HUES6 (cell line): ENCODE data around the gene PLA2G2F.

ENCODE experiments used
- H3K27ac ChIP-seq: 2 replicates; pipeline ENCODE4 v1.7.0; 2013; ENCODE audit warnings: low read depth, mild to moderate bottlenecking, low read length, inconsistent platforms
- H3K27me3 ChIP-seq: 2 replicates; pipeline ENCODE4 v1.6.1; 2013; ENCODE audit warnings: low read length; ENCODE audit not compliant: control insufficient read depth, insufficient read depth
- H3K36me3 ChIP-seq: 2 replicates; pipeline ENCODE4 v1.6.1; 2013; ENCODE audit warnings: low read length; ENCODE audit not compliant: control insufficient read depth, insufficient read depth
- H3K4me1 ChIP-seq: 2 replicates; pipeline ENCODE4 v1.6.1; 2013; ENCODE audit warnings: low read length; ENCODE audit not compliant: control insufficient read depth, insufficient read depth
- H3K4me3 ChIP-seq: 2 replicates; pipeline ENCODE4 v1.5.1; 2013; ENCODE audit warnings: low read depth, low read length
- H3K9ac ChIP-seq: one replicate; pipeline ENCODE4 v1.6.1; 2013; ENCODE audit warnings: mild to moderate bottlenecking, low read length
- H3K9me3 ChIP-seq: 2 replicates; pipeline ENCODE4 v1.6.1; 2013; ENCODE audit warnings: low read depth, low read length; ENCODE audit not compliant: control insufficient read depth, insufficient read depth

The PLA2G2F gene, protein sequence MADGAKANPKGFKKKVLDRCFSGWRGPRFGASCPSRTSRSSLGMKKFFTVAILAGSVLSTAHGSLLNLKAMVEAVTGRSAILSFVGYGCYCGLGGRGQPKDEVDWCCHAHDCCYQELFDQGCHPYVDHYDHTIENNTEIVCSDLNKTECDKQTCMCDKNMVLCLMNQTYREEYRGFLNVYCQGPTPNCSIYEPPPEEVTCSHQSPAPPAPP

GRCh38 chr1:20138961-20139550 lies at the start of gene PLA2G2F:
Gene PLA2G2F, plus strand, starts transcription at chr1:20139323. Its CDS starts 105 bp downstream, at chr1:20139428.
- Histone ChIP-seq H3K4me3 (no peak within 1 kb of the TSS), H3K36me3 (no peaks in the 10 kb centered on the region), H3K4me1 (no peaks in the 10 kb centered on the region), H3K27me3 (no peaks in the 10 kb centered on the region), H3K9ac (no peak within 1 kb of the TSS), H3K9me3 (peaks cover 5% of the 10 kb centered on the region; the same call in 1 of the 2 replicates), H3K27ac (no peak within 1 kb of the TSS)

DNA sequence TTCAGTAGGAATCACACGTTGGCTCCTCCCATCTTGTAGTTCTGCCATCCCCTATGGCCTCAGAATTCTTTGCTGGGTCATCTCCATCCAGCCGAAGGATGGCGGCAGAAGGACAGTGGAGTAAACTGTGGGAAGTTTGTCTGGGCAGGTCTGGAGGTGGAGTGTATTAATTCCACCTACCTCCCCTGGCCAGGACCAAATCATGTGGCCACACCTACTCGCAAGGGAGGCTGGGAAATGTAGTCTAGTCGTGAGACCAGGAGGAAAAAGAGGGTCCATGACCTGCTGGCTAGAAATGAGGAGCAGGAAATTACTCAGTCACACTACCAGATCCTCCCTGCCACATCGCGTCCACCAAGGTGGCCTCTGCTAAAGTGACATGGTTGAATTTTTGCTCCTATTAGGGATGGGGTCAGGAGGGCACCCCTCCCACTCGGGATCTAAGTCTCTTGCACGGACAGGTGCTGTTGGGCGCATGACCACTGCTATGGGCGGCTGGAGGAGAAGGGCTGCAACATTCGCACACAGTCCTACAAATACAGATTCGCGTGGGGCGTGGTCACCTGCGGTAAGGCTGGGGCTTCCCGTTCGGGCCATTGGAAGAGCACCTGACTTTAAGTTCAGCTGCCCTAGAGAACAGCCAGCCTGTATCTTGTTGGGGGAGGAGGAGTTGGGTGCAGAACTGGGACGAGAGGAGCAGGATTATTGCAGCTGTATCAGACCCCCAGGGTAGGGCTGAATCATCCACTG lies 49.6 kb upstream of the PLA2G2F start:
- Histone ChIP-seq H3K36me3 (no peaks in the 10 kb centered on the region), H3K9ac (no peak overlapping the region), H3K4me1 (no peaks in the 10 kb centered on the region), H3K9me3 (peaks cover 31% of the 10 kb centered on the region), H3K27me3 (no peaks in the 10 kb centered on the region), H3K27ac (no peak overlapping the region), H3K4me3 (no peak overlapping the region)

DNA sequence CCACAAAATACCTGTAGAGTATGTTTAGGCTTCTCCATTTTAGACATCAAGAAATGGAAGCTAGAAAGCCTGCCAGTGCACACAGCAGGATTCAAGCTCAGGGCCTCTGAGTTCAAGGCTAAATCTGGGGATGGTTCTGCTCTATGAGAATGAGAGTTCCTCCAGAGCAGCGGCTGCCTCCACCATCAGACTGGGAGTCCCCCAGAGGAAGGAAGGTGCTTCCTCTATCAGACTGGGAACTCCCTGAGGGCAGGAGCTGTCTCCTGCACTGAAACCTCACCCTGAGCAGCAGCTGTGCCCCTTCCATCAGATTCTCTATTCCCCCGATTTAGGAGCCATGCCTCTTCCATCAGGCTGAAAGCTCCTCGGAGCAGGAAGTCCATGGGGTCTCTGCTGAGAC lies 49.0 kb upstream of the PLA2G2F start:
- Histone ChIP-seq H3K9ac (no peak overlapping the region), H3K36me3 (no peaks in the 10 kb centered on the region), H3K4me3 (no peak overlapping the region), H3K27ac (no peak overlapping the region), H3K4me1 (no peaks in the 10 kb centered on the region), H3K9me3 (peaks cover 38% of the 10 kb centered on the region), H3K27me3 (no peaks in the 10 kb centered on the region)

- no peak overlapping the region for H3K27ac ChIP-seq
- peaks cover 43% of the 10 kb centered on the region for H3K9me3 ChIP-seq
- no peak overlapping the region for H3K9ac ChIP-seq
- no peaks in the 10 kb centered on the region for H3K27me3 ChIP-seq
- H3K4me1 ChIP-seq, result no peaks in the 10 kb centered on the region
- no peaks in the 10 kb centered on the region for H3K36me3 ChIP-seq
- H3K4me3 ChIP-seq, result no peak overlapping the region
Observed at GRCh38 chr1:20090641-20091040, 48.5 kb upstream of the PLA2G2F start.

DNA sequence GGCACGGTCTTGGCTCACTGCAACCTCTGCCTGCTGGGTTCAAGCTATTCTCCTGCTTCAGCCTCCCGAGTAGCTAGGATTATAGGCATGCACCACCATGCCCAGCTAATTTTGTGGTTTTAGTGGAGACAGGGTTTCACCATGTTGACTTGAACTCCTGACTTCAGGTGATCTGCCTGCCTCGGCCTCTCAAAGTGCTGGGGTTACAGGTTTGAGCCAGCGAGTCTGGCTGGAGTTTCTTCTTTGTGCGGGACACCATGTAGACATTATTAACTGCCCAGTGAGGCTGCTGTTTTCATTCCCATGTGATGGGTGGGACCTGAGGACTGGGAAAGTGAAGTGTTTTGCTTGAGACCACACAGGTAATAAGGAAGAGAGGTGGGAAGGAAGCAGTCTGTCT lies 45.8 kb upstream of the PLA2G2F start:
- Histone ChIP-seq H3K36me3 (no peaks in the 10 kb centered on the region), H3K27ac (no peak overlapping the region), H3K4me3 (no peak overlapping the region), H3K27me3 (no peaks in the 10 kb centered on the region), H3K9ac (no peak overlapping the region), H3K4me1 (no peaks in the 10 kb centered on the region), H3K9me3 (peaks cover 69% of the 10 kb centered on the region)

DNA sequence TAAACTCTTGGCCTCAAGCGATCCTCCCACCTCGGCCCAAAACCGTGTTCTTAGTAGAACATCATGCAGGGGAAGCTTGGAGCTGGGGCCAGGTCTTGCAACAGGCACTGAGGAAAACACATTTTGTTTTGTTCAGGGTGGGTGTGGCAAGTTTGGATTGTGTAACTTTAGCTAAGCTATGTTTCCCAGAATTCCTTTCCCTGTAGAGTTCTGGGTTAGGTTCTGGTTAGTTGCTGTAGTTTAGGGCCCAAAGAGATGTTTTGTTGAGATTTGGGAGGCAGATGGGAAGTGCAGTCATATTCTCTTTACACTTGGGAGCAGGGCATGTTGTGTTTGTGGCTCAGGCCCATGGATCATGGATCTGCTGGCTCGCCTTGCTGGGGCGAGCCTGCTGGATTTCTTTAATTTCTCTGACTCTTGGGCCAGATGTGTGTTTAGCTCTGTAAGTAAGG lies 45.2 kb upstream of the PLA2G2F start:
- H3K4me3 ChIP-seq, result no peak overlapping the region
- no peak overlapping the region for H3K9ac ChIP-seq
- no peak overlapping the region for H3K27ac ChIP-seq
- H3K36me3 ChIP-seq, result no peaks in the 10 kb centered on the region
- H3K4me1 ChIP-seq, result no peaks in the 10 kb centered on the region
- peaks cover 76% of the 10 kb centered on the region for H3K9me3 ChIP-seq
- no peaks in the 10 kb centered on the region for H3K27me3 ChIP-seq

GRCh38 chr1:20095564-20096434 lies 43.3 kb upstream of the PLA2G2F start:
- Histone ChIP-seq H3K36me3 (no peaks in the 10 kb centered on the region), H3K9me3 (peaks cover 70% of the 10 kb centered on the region), H3K27me3 (no peaks in the 10 kb centered on the region), H3K4me1 (no peaks in the 10 kb centered on the region), H3K4me3 (no peak overlapping the region), H3K9ac (no peak overlapping the region), H3K27ac (no peak overlapping the region)

DNA sequence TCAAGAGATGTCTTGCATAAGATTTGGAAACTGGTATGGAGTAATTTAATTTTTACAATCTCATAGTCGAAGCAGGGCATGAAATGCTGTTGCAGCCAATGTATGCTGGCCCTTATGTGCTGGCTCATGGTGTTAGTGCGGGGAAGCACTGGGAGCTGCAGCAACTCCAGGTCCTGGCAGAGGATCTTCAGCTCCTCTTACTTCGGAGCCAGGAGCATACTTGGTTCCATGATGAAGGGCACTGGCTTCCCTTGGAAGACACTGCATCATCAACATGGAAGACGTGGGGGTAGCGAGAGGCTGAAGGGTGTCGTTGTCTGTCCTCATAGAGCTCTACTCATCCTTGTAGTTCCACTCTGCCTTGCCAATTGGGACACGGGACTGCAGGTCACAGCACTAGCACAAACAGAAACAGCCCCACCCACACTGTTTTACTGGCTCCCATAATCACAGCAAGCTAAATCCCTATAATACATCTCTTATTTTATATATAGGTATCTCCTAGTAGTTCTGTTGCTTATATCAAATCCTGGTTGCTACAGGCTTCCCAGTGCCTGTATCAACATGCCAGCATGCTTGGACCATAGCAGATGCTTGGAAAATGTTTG lies 42.2 kb upstream of the PLA2G2F start:
- no peak overlapping the region for H3K27ac ChIP-seq

GRCh38 chr1:20099533-20099932 lies 39.6 kb upstream of the PLA2G2F start:
- no peak overlapping the region for H3K4me3 ChIP-seq
- peaks cover 53% of the 10 kb centered on the region for H3K9me3 ChIP-seq
- H3K9ac ChIP-seq, result no peak overlapping the region
- no peaks in the 10 kb centered on the region for H3K4me1 ChIP-seq
- no peaks in the 10 kb centered on the region for H3K36me3 ChIP-seq
- no peak overlapping the region for H3K27ac ChIP-seq
- H3K27me3 ChIP-seq, result no peaks in the 10 kb centered on the region

More for the DNA sequence above, 42.2 kb upstream of the PLA2G2F start:
- no peak overlapping the region for H3K9ac ChIP-seq
- H3K36me3 ChIP-seq, result no peaks in the 10 kb centered on the region
- H3K27me3 ChIP-seq, result no peaks in the 10 kb centered on the region
- H3K4me3 ChIP-seq, result no peak overlapping the region
- peaks cover 70% of the 10 kb centered on the region for H3K9me3 ChIP-seq
- H3K4me1 ChIP-seq, result no peaks in the 10 kb centered on the region

DNA sequence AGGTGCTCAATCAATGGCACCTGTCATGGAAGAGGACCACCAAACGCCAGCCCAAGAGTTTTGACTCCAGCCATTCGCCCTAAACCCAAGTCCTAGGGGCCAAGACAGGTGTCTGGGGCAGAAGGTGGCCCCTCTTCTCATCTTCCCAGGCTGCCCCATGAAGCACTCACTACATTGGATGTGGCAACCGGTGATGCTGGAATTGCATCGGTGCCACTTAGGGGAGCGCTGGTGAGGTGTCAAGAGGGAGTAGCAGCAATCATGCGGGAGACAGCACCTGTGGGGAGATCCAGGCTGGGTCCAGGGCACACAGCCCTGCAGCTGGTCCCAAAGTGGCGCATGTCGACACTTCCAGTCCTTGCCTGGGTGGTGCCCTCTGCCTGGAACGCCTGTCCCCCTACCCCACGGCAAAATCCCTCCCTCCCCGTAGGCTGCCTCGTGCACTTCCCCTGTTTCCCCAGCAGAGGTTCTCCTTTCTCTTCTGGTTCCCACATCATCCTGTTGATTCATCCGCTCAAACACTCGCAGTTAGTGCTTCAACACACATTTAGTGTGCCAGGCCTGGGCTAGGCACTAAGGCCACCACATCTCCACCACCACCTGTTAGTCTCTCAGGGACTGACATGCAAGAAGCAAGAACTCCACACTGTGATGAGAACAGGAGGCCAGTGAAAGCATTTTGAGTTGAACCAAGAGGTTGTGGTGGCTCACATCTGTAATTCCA lies 38.3 kb upstream of the PLA2G2F start:
- no peak overlapping the region for H3K27ac ChIP-seq
- no peak overlapping the region for H3K4me3 ChIP-seq
- no peaks in the 10 kb centered on the region for H3K27me3 ChIP-seq
- no peak overlapping the region for H3K9ac ChIP-seq
- no peaks in the 10 kb centered on the region for H3K4me1 ChIP-seq
- H3K36me3 ChIP-seq, result no peaks in the 10 kb centered on the region
- peaks cover 40% of the 10 kb centered on the region for H3K9me3 ChIP-seq
